Thoracic aorta (tissue), 2 donors: ENCODE measurements around the gene NDOR1. TPM values are rescaled to one million over a fixed set of nuclear protein-coding genes. Genes with fewer than 3 reads are reported as not detected.

Source experiments
- ATAC-seq: fragments of 150-250 bp; one replicate; pipeline ENCODE4 v1.8.0; 2017; ENCODE audit warnings: low read depth; ENCODE audit not compliant: insufficient number of reproducible peaks, low FRiP score
- DNase-seq: peaks from one replicate; pipeline ENCODE4 v3.0.0-alpha.2; 2020; ENCODE audit warnings: low spot score
- H3K27ac ChIP-seq, 2 donors: fragments of 200-600 bp; sonication (generic); 1 replicate in 1 of 2; 2 replicates in 1 of 2; pipeline ENCODE4 v1.5.1; 2016; ENCODE audit warnings: mild to moderate bottlenecking in 2 of 2, moderate library complexity in 2 of 2
- H3K27me3 ChIP-seq: fragments of 200-600 bp; sonication (generic); replicated peaks from 2 replicates; pipeline ENCODE4 v1.6.0; 2016; ENCODE audit warnings: mild to moderate bottlenecking; ENCODE audit not compliant: insufficient read depth
- H3K36me3 ChIP-seq: fragments of 200-600 bp; sonication (generic); one replicate; pipeline ENCODE4 v1.5.1; 2016
- H3K4me1 ChIP-seq, 2 donors: fragments of 200-600 bp; sonication (generic); 1 replicate in 1 of 2; 2 replicates in 1 of 2; pipeline versions ENCODE4 v1.5.1 to v1.6.0; 2016; ENCODE audit warnings: low read depth in 2 of 2, mild to moderate bottlenecking in 1 of 2; ENCODE audit not compliant: control insufficient read depth in 1 of 2
- H3K4me3 ChIP-seq: fragments of 200-600 bp; sonication (generic); 2 replicates; pipeline ENCODE4 v1.5.1; 2016; ENCODE audit warnings: mild to moderate bottlenecking
- H3K9me3 ChIP-seq: fragments of 200-600 bp; sonication (generic); 2 replicates; pipeline ENCODE4 v1.5.1; 2016
- total RNA-seq, 2 donors: library from RNA; depleted of rRNA; stranded (reverse); fragments of >200 nt; gene quantifications; one replicate each; pipeline versions ENCODE4 v1.1.0 to v1.2.3, GENCODE V29; 2016
- TF ChIP-seq, protein P1 (sequence below): fragments of 200-600 bp; sonication (generic); IDR thresholded peaks from one replicate; pipeline ENCODE4 v1.5.1; 2019; ENCODE audit warnings: antibody characterized with exemption

Gene NDOR1
- total RNA-seq, 2 donors from 2014 or later: 13.3 to 17.7 TPM

DNA sequence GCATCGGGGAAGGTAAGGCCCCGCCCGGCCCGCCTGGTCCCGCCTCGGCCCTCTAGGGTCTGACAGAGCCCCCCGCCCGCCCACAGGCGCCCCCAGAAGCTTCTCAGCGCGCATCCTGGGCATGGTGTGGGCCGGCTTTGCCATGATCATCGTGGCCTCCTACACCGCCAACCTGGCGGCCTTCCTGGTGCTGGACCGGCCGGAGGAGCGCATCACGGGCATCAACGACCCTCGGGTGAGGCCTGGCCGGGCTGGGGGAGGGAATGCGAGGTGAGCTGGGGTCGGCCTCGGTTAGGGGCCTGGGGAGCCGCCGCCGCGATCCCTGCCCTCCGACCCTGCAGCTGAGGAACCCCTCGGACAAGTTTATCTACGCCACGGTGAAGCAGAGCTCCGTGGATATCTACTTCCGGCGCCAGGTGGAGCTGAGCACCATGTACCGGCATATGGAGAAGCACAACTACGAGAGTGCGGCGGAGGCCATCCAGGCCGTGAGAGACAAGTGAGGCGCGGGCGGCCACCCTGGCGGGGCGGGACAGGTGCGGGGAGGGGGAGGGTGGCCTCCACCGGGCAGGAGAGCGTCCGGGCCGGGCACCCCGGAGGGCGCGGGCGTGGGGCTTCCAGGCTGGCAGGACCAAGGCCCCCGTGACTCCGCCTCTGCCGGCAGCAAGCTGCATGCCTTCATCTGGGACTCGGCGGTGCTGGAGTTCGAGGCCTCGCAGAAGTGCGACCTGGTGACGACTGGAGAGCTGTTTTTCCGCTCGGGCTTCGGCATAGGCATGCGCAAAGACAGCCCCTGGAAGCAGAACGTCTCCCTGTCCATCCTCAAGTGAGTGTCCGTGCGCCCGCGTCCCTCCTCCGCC, 42.8 kb upstream of the NDOR1 start:
- peaks cover 7 to 16% of the 10 kb centered on the region in 2 donors for H3K4me1 ChIP-seq
- TF ChIP-seq, protein P1, sequence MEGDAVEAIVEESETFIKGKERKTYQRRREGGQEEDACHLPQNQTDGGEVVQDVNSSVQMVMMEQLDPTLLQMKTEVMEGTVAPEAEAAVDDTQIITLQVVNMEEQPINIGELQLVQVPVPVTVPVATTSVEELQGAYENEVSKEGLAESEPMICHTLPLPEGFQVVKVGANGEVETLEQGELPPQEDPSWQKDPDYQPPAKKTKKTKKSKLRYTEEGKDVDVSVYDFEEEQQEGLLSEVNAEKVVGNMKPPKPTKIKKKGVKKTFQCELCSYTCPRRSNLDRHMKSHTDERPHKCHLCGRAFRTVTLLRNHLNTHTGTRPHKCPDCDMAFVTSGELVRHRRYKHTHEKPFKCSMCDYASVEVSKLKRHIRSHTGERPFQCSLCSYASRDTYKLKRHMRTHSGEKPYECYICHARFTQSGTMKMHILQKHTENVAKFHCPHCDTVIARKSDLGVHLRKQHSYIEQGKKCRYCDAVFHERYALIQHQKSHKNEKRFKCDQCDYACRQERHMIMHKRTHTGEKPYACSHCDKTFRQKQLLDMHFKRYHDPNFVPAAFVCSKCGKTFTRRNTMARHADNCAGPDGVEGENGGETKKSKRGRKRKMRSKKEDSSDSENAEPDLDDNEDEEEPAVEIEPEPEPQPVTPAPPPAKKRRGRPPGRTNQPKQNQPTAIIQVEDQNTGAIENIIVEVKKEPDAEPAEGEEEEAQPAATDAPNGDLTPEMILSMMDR: no peak
- H3K4me3 ChIP-seq: peak overlapping the region; percentile 52
- no peak for DNase-seq
- no peak overlapping the region for H3K27ac ChIP-seq
- ATAC-seq: no peak
- H3K9me3 ChIP-seq: no peaks in the 10 kb centered on the region
- H3K36me3 ChIP-seq: no peaks in the 10 kb centered on the region
- peaks cover 36% of the 10 kb centered on the region for H3K27me3 ChIP-seq

DNA sequence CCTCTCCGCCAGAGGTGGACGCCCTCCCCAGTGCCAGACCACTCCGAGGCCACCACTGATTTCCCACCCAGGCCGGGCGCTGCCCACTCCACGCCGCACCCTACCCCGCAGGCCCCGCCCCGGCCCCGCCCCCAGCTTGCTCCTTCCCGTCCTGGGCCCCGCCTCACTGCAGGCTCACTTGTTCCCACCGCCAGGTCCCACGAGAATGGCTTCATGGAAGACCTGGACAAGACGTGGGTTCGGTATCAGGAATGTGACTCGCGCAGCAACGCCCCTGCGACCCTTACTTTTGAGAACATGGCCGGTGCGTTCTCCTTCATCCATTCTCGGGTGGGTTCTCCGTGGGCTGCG, 42.2 kb upstream of the NDOR1 start:
- H3K27me3 ChIP-seq: peaks cover 36% of the 10 kb centered on the region
- DNase-seq: no peak
- no peaks in the 10 kb centered on the region for H3K36me3 ChIP-seq

DNA sequence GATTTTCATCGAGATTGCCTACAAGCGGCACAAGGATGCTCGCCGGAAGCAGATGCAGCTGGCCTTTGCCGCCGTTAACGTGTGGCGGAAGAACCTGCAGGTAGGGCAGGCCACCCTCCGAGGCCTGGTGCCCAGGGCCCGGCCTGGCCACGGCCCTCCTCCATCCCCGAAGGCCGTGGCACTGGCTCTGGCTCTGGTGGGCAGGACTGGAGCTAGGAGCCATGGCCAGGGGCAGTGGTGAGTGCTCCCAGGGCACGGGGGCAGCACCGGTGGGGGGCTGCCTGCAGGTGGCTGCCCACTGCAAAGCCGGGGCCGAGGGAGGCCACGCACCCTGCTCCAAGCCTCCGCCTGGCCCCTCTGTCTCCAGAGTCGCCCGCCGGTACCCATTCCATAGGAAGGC, 41.7 kb upstream of the NDOR1 start:
- DNase-seq (no peak), ATAC-seq (no peak)
- H3K27me3 ChIP-seq: peaks cover 36% of the 10 kb centered on the region
- no peaks in the 10 kb centered on the region for H3K9me3 ChIP-seq
- H3K36me3 ChIP-seq: no peaks in the 10 kb centered on the region
- H3K27ac ChIP-seq: no peak overlapping the region
- H3K4me1 ChIP-seq: peaks cover 7 to 25% of the 10 kb centered on the region in 2 donors
- TF ChIP-seq, protein P1: no peak
- no peak overlapping the region for H3K4me3 ChIP-seq

More for the DNA sequence above, 42.2 kb upstream of the NDOR1 start:
- no peaks in the 10 kb centered on the region for H3K9me3 ChIP-seq
- peaks cover 7 to 21% of the 10 kb centered on the region in 2 donors for H3K4me1 ChIP-seq
- H3K27ac ChIP-seq: no peak overlapping the region
- no peak for ATAC-seq
- TF ChIP-seq, protein P1: no peak
- H3K4me3 ChIP-seq: peak overlapping the region; percentile 52

DNA sequence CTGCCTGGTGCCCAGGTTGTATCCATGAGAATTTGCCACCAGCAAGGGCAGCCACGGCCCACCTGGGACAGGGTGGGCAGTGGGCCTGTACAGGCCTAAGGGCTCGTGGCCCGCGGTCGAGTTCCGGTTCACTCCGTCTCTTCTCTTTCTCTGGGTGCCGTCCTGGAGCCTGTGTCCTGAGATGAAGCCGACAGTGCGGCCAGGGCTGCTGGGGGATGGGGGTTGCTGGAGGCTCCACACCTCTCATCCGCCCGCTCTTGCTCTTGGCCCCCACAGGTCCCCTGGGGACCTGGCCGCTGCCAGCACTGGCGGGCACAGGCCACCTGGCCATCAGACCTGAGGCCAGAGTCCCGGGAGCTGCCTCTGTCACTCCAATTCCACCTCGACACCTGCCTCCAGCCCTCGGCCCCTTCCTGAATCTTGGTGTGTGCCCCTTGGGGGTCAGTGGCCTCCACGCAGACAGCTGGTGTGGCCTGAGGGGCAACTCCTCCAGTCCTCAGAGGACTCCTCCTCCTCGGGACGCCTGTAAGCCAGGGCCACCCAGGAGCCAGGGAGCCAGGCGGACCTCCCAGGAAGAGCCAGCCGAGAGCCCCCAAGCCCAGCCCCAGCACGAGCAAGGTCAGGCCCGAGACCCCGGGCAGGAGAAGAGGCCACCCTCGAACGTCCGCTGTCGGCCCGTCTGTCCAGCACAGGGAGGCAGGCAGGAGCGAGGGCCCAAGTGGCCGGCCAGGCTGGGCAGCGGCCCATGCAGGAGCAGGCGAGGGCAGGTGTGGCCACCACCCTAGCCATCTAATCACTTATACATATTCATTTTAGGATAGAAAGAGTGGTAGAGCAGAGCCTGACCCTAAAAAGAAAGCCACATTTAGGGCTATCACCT, 40.9 kb upstream of the NDOR1 start:
- no peaks in the 10 kb centered on the region for H3K9me3 ChIP-seq
- no peak for ATAC-seq
- H3K4me1 ChIP-seq: peaks cover 13 to 33% of the 10 kb centered on the region in 2 donors
- H3K27me3 ChIP-seq: peaks cover 36% of the 10 kb centered on the region
- H3K4me3 ChIP-seq: no peak overlapping the region
- H3K27ac ChIP-seq: no peak overlapping the region
- no peak for DNase-seq
- no peaks in the 10 kb centered on the region for H3K36me3 ChIP-seq
- TF ChIP-seq, protein P1: no peak

DNA sequence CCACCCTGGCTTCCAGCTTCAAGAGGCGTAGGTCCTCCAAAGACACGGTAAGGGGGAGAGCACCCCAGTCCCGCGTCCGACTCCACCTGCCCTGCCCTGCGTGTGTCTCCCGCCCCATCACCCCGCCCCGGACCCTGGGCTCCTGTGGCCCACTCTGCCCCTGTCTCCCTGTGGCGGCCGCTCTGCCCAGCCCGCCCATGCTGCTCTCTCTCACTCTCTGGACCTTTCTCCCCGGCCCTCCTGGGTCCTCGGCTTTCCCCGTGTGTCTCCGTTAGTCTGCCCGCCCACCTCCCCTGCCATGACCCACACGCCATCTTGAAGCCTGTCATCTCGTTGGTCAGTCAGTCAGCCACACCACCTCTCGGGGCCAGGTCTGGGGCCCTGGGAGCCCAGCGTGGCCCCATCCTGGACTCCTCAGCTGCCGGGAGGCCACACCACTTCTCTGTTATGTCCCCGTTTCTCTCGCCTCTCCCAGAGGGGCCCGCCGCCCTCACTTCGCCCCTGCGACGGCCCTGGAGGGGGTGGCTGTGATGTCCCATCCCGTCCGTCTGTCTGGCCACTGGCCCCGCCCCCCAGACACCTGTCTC, 40.2 kb upstream of the NDOR1 start:
- TF ChIP-seq, protein P1: no peak
- no peak for DNase-seq
- H3K9me3 ChIP-seq: no peaks in the 10 kb centered on the region
- peaks cover 30% of the 10 kb centered on the region for H3K27me3 ChIP-seq
- peaks cover 13 to 36% of the 10 kb centered on the region in 2 donors for H3K4me1 ChIP-seq
- ATAC-seq: no peak
- no peaks in the 10 kb centered on the region for H3K36me3 ChIP-seq
- no peak overlapping the region for H3K27ac ChIP-seq
- H3K4me3 ChIP-seq: no peak overlapping the region
